Activated CD4-positive, CD25-positive, alpha-beta regulatory T cell treated with anti-CD3 and anti-CD28 coated beads, Interleukin-2, amount 50 U/mL, for 16 hours (primary cell): ENCODE measurements around the gene TEX30.
"Not testable (repeated sequence)": the region's sequence is repeated elsewhere in the genome, so short reads cannot be mapped to it uniquely, and the experiment has no call there.

Experiments
- DNase-seq: peaks from one replicate; pipeline ENCODE4 v3.0.0-alpha.2; 2020; ENCODE audit warnings: low read depth, low spot score

Gene TEX30

DNA sequence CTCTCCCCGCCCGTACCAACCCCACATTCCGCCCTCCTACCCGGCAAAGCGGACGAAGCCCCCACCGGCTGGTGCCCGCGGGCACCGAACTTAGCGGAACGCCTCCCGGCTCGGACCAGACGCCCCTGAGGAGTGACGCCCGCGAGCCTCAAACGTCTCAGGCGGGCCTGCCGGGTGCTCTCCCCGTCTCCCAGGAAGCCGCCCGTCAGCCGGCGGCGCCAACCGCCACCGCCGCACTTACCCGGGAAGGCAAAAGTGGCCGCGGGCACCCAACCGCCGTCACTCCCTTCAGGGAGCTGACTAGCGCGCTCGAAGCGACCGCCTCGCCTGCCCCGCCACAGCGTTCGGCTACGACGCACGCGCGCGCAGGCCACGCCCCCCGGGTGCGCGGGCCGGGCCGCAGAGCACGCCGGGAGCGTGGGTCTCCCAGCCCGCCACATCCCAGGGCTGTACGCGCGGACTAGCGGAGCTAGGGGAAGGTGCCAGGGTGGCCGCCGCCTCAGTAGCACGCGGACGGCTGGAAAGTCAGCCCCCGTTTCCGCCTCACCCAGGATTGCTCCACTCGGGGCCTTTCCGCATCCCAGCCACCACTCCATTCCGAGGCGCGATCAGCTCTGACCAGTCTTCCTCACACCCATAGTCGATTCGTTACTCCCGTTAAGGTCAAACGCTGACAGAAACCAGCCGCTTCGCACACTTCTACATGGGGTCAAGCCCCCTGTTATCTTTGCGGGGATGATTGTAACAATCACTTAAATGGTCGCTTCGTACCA is at the start of gene TEX30:
TSS of gene TEX30 (minus strand) at position 346 of the 773 bp plus-strand sequence. CDS start 3,760 bp downstream, outside the sequence.
- peak; percentile 71 for DNase-seq

GRCh38 chr13:102817907-102818306 is 44.3 kb upstream of the TEX30 start:
- DNase-seq, result no peak

GRCh38 chr13:102817241-102817640 is 43.7 kb upstream of the TEX30 start:
- DNase-seq, result no peak

GRCh38 chr13:102816708-102817107 is 43.1 kb upstream of the TEX30 start:
- DNase-seq, result no peak

DNA sequence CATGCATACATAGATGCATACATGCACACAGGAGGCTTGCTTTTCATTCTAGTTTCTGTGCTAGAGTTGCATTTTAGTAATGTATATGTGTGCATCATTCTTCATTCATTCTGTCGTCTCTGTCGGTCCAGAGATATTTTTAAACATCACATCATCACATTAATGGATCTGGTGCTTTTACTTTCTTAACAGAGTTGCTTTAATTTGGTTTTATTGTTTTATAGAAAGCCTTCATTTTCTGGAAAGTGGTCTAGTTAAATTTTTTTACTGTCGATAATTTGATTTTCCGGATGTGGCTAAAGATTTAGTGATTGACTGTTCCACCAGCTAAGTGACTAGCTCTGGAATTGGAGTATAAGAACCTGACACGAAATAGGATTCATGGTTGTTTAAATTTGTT is 42.2 kb upstream of the TEX30 start:
- no peak for DNase-seq

DNA sequence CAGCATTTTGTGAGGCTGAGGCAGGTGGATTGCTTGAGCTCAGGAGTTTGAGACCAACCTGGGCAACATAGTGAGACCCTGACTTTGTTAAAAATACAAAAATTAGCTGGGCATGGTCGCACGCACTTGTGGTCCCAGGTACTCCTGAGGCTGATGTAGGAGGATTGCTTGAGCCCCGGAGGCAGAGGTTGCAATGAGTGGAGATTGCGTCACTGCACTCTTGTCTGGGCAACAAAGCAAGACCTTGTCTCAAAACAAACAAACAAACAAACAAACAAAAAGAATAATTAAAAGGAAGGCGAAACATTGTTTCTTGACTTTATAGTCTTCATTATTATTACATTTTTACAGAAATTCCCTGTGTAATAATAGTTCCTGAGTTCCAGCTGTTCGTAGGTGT is 41.2 kb upstream of the TEX30 start:
- no peak for DNase-seq

- DNase-seq, result no peak
These were observed 40.5 kb upstream of the TEX30 start for GRCh38 chr13:102814025-102814607.

GRCh38 chr13:102812611-102813287 is 39.2 kb upstream of the TEX30 start:
- no peak for DNase-seq

DNA sequence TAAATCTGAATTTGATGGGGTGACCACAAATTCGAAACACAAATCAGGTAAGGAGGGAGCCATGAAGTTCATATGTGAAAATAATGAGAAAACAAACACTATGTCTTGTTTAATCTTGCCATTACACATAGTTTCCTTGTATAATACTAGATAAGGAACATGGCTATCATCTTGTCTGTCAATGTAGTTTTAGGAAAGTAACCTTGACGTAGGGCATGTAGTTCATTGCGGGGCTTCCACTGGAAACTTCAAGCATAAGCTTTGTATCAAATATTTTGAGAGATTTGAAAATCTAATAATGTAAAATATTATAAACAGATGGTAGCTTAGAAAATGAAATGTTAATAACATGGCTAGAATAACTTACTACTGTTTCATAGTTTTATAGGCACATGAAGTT is 34.1 kb upstream of the TEX30 start:
- no peak for DNase-seq

GRCh38 chr13:102805680-102806079 is 32.1 kb upstream of the TEX30 start:
- DNase-seq, result no peak

DNA sequence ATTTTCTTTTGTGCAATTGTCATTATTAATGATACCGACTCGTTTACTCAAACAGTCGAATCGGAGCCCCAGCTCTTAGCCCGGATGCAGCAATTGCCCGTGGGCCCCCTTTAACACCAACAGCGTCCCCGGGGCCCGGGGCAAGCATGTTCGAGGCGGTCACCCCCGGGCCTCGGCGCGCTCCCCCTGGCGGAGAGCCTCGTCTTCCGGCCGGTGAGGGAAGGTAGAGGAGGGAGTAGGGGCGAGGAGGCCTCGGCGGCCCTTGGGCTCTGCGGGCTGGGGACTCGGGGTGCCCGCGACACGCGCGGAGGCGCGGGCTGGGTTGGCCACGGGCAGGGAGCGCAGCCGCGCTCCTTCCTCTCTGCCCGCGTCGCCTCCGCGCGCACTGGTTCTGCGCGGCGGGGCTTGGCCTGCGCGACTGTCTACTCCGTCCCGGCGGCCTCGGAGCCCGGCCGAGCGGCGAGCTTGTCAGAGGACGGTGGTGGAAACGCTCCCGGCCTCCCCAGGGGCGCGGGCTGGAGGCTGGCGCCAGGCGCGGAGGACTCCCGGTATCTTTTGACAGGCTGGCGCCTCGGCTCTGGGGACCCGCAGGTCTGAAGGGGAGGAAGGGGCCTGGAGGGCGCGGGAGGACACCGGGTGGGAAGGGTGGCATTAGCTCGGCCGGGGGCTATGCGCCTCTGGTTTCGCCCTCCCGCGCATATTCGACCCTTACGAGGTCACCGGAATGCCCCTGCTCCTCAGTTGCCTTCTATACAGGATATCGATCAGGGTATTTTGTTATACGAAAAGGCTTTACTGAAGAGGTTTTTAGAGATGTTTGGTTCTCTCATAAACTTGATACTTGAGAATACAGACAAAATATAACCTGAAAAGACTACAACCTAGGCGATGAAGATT is 26.8 kb upstream of the TEX30 start:
- peak; percentile 64 for DNase-seq

DNA sequence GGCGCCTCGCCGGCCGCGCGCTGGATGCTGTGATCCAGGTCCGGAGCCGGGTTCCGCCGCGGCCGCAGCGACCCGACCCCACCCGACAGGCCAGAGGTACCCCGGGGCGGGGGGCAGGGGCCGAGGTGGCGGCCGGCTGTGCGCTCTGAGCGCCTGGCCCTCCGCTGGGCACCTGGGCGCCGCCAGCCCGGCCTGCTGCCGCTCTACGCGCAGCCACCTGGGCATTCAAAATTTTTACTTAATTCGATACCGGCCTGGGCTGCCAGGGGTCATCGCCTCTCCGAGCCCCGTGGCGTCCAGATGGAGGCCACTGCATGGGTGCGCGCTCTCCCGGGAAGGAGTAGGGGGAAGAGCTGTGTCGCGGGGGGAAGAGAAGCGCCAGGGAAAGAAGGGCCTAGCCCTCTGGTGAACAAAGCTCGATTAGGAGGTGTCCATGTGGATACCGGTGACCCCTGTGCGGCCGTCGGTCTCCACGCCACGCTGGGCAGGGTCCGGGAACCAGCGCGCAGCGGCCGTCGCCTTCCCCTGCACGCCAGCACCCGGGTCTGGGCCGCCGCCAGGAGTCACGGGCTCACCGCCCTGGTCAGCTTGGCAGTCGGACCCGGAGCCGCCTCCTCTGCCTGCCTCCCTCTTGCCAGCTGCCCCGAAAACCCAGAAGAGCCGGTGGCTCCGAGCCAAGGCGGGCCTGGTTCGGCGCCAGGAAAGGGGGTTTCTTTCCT is 26.0 kb upstream of the TEX30 start:
- DNase-seq, result no peak

- no peak for DNase-seq
These were observed 25.2 kb upstream of the TEX30 start, which contains the start of the genes BIVM and POGLUT2 for GRCh38 chr13:102798581-102799425. Gene BIVM (plus strand): TSS chr13:102799119. CDS start chr13:102807268, 8,149 bp downstream. Gene POGLUT2 (minus strand): TSS chr13:102798976. CDS start chr13:102798670, 306 bp downstream.

- DNase-seq, result no peak
These were observed 20.2 kb upstream of the TEX30 start for GRCh38 chr13:102793611-102794355.

DNA sequence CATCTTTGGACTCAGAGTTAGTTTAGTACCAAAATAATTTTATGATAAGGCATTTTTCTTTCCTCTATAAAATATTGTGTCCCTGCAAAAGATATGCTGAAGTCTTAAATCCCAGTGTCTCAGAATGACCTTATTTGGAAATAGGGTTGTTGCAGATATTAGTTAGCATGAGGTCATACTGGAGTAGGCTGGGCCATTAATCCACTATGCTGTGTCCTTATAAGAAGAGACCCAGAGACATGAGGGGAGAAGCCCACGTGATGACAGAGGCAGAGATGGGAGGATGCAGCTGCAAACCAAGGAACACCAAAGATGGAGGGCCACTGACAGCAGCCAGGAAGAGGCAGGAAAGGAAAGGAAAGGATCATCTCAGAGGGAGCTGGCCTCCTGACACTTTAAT is 18.8 kb upstream of the TEX30 start:
- DNase-seq, result no peak

- no peak for DNase-seq
These were observed 15.1 kb upstream of the TEX30 start for GRCh38 chr13:102788683-102789082.

DNA sequence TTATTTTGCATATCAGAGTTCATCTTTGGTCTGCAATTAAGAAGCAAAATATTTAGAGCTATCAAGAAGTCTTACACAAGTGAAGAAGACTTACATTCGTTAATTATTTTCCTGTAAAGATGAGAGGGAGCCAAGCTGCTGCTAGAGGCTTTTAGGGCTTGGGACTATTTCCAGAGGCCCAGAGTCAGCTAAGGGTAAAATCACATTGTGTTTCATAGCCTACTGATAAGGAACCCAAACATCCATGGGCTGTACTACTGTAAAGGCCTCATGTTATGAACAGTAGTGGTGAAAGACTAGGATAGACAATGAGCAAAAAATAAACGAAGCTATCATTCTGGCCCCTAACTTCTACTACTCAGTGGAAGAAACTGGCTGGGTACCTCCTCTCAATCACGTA is 10.9 kb upstream of the TEX30 start:
- no peak for DNase-seq

- no peak for DNase-seq
These were observed 8.0 kb upstream of the TEX30 start for GRCh38 chr13:102781591-102781990.

GRCh38 chr13:102780656-102781055 is 7.1 kb upstream of the TEX30 start:
- DNase-seq, result not testable (repeated sequence)
